B cell (primary cell): Measurements from ENCODE around the gene TBC1D1. TPM values are rescaled to one million over a fixed set of nuclear protein-coding genes. Genes with fewer than 3 reads are reported as not detected.

Source experiments
- ATAC-seq: fragments of 200-7000 bp; cut with Tn5 transposase; one replicate; pipeline ENCODE4 v1.10.0; 2021; ENCODE audit warnings: low read depth, mild to moderate bottlenecking, moderate number of reproducible peaks, moderate library complexity
- CTCF ChIA-PET: fragments of 350-600 bp; sonication (Branson Sonifier 250); formaldehyde crosslinking; loops from one replicate; lab custom pipeline; 2021; ENCODE audit warnings: antibody characterized with exemption, inconsistent platforms; lab: Charles Lee
- POLR2A ChIA-PET: fragments of 350-600 bp; sonication (Branson Sonifier 250); formaldehyde crosslinking; loops from one replicate; lab custom pipeline; 2021; ENCODE audit warnings: antibody characterized with exemption; lab: Charles Lee
- DNase-seq: peaks from one replicate; pipeline ENCODE4 v3.0.0; 2013
- H2AFZ ChIP-seq: 2 replicates; pipeline ENCODE4 v1.6.1; 2012; ENCODE audit warnings: mild to moderate bottlenecking, low read depth, low read length; ENCODE audit not compliant: insufficient read depth, poor library complexity, severe bottlenecking
- H3K27ac ChIP-seq, 2 donors: 1 replicate in 1 of 2; 2 replicates in 1 of 2; pipeline ENCODE4 v1.5.1; 2012 to 2013; ENCODE audit warnings: low read length in 2 of 2, mild to moderate bottlenecking in 2 of 2, moderate library complexity in 1 of 2
- H3K27me3 ChIP-seq, 4 experiments: fragments of 200-600 bp in 1 of 4; sonication (generic) in 1 of 4; replicated peaks in 1 of 4; 1 replicate in 2 of 4; 2 replicates in 2 of 4; pipeline versions ENCODE4 v1.6.1 to v1.7.0; 2013 to 2016; ENCODE audit warnings: low read length in 3 of 4, mild to moderate bottlenecking in 2 of 4, mixed read lengths in 1 of 4, moderate library complexity in 1 of 4; ENCODE audit not compliant: insufficient read depth in 4 of 4, control insufficient read depth in 3 of 4; ENCODE audit errors: control extremely low read depth in 1 of 4
- H3K36me3 ChIP-seq, 2 experiments: replicated peaks in 1 of 2; 1 replicate in 1 of 2; 2 replicates in 1 of 2; pipeline versions ENCODE4 v1.6.1 to v1.7.1; 2013; ENCODE audit warnings: low read length in 1 of 2; ENCODE audit not compliant: insufficient read depth in 2 of 2, control insufficient read depth in 1 of 2; ENCODE audit errors: control extremely low read depth in 1 of 2, extremely low read depth in 1 of 2
- H3K4me1 ChIP-seq, 2 donors: fragments of 200-600 bp in 1 of 2; sonication (generic) in 1 of 2; 1 replicate in 1 of 2; 2 replicates in 1 of 2; pipeline versions ENCODE4 v1.5.1 to v1.6.1; 2013 to 2017; ENCODE audit warnings: low read length in 2 of 2; ENCODE audit not compliant: control insufficient read depth in 2 of 2, insufficient read depth in 2 of 2
- H3K4me2 ChIP-seq: replicated peaks from 2 replicates; pipeline ENCODE3; 2012; ENCODE audit warnings: mild to moderate bottlenecking, low read depth, low read length; ENCODE audit not compliant: poor library complexity, severe bottlenecking
- H3K4me3 ChIP-seq, 5 experiments: fragments of 200-600 bp in 1 of 5; sonication (generic) in 1 of 5; 1 replicate in 3 of 5; 2 replicates in 2 of 5; pipeline versions ENCODE4 v1.5.1 to v1.7.0; 2011 to 2016; ENCODE audit warnings: low read length in 4 of 5, mild to moderate bottlenecking in 4 of 5, low read depth in 2 of 5, control low read depth in 1 of 5, moderate library complexity in 1 of 5; ENCODE audit not compliant: insufficient read depth in 1 of 5; ENCODE audit errors: control extremely low read depth in 1 of 5, extremely low read depth in 1 of 5
- H3K79me2 ChIP-seq: fragments of 200-600 bp; sonication (generic); one replicate; pipeline ENCODE4 v1.6.0; 2016; ENCODE audit warnings: low read length; ENCODE audit not compliant: control insufficient read depth, insufficient read depth
- H3K9ac ChIP-seq: fragments of 200-600 bp; sonication (generic); 2 replicates; pipeline ENCODE4 v1.6.1; 2017; ENCODE audit warnings: mild to moderate bottlenecking, low read length, moderate library complexity
- H3K9me3 ChIP-seq, 3 donors: one replicate each; pipeline versions ENCODE4 v1.6.1 to v1.7.1; 2013; ENCODE audit warnings: low read length in 2 of 3; ENCODE audit not compliant: control insufficient read depth in 2 of 3, insufficient read depth in 1 of 3; ENCODE audit errors: control extremely low read depth in 1 of 3
- H4K20me1 ChIP-seq: 2 replicates; pipeline ENCODE4 v1.6.0; 2012; ENCODE audit warnings: mild to moderate bottlenecking, low read length; ENCODE audit not compliant: insufficient read depth, control insufficient read depth, poor library complexity, severe bottlenecking
- H3K27ac Mint-ChIP-seq: one replicate; pipeline ENCODE4 v1.8.0; 2021; ENCODE audit warnings: mixed read lengths
- H3K27me3 Mint-ChIP-seq: one replicate; pipeline ENCODE4 v1.8.0; 2021; ENCODE audit warnings: mixed read lengths
- H3K4me1 Mint-ChIP-seq: one replicate; pipeline ENCODE4 v1.8.0; 2021; ENCODE audit warnings: mixed read lengths
- H3K4me3 Mint-ChIP-seq: one replicate; pipeline ENCODE4 v1.8.0; 2021; ENCODE audit warnings: mixed read lengths
- H3K9me3 Mint-ChIP-seq: one replicate; pipeline ENCODE4 v1.8.0; 2022; ENCODE audit warnings: mixed read lengths; ENCODE audit not compliant: insufficient read depth
- EZH2 ChIP-seq: IDR thresholded peaks from 2 replicates; pipeline ENCODE4 v1.6.1; 2012; ENCODE audit warnings: borderline replicate concordance, low read depth, mild to moderate bottlenecking, moderate library complexity, low read length; ENCODE audit not compliant: insufficient read depth, poor library complexity, severe bottlenecking
- WGBS: methylation state at CpG from one replicate; pipeline ENCODE4 v1.1.5; 2013; ENCODE audit warnings: missing lambda C conversion rate; ENCODE audit not compliant: insufficient coverage; 5-methylcytosine and 5-hydroxymethylcytosine counted together
- intact Hi-C: fragments of 100-400 bp; cut with micrococcal nuclease; formaldehyde crosslinking; loops from one replicate; pipeline ENCODE4 v1.10.0; 2022
- polyA plus RNA-seq: library from polyadenylated mRNA; depleted of rRNA; stranded (reverse); fragments of >200 nt; gene quantifications from 2 replicates; pipeline ENCODE4 v1.2.3, GENCODE V29; 2012
- total RNA-seq, 2 donors: library from RNA; stranded (reverse); fragments of 120-200 nt in 1 of 2; gene quantifications; 1 replicate in 1 of 2; 2 replicates in 1 of 2; pipeline versions ENCODE4 v1.2.3 to v1.2.4, GENCODE V29; 2013 to 2022
- TF ChIP-seq, protein P1 (sequence below): fragments of 200-600 bp; IDR thresholded peaks from one replicate; pipeline ENCODE4 v1.8.0; 2022; ENCODE audit warnings: antibody characterized with exemption, mild to moderate bottlenecking

Gene TBC1D1
- total and polyA plus RNA-seq, 2 donors (not counting 1 experiment from before 2014, with no cell fraction given), result 88.2 to 98.7 TPM

DNA sequence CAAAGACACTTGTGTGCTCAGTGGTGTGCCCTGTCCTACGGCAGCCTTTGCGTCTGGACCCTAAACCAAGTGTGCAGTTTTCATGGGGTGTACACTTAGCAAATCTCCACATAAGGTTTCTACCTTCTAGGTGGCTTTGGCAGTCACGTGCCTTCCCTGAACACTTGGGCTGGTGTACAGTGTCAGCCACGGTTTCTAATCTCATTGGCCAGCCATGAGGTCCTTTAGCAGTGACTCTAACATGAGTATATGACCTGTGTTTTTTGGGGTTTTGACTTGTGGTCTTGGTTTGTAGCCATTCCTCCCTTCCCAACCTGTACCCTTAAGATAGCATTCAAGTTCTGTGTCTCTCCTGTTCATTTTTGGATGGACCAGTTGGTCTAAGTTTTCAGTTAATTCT is 145.7 kb downstream of the TBC1D1 start:
- ChIA-PET CTCF (interaction anchor here (0.6 to 11.3 kb wide), 11 partner anchors 9 to 438 kb away, joined by 3 to 253 read pairs (median 6); partner anchors contain the start of gene TBC1D1), POLR2A (interaction anchor here (0.6 kb wide), 1 partner anchor 1621 kb away, joined by 5 read pairs; no protein-coding TSS in a partner anchor)
- H3K4me3 Mint-ChIP-seq, result no peak overlapping the region
- Histone ChIP-seq H3K4me2 (no peak overlapping the region), H3K4me1 (no peaks in the 10 kb centered on the region), H3K36me3 (peaks cover 4 to 58% of the 10 kb centered on the region in 2 experiments), H3K9ac (no peak overlapping the region), H2AFZ (no peak overlapping the region), H3K27ac (no peak overlapping the region), H3K9me3 (no peaks in the 10 kb centered on the region), H4K20me1 (no peaks in the 10 kb centered on the region), H3K27me3 (no peaks in the 10 kb centered on the region), H3K4me3 (no peak overlapping the region), H3K79me2 (peaks cover 15% of the 10 kb centered on the region)
- no peaks in the 10 kb centered on the region for H3K4me1 Mint-ChIP-seq
- TF ChIP-seq EZH2, result no peak
- TF ChIP-seq, protein P1, sequence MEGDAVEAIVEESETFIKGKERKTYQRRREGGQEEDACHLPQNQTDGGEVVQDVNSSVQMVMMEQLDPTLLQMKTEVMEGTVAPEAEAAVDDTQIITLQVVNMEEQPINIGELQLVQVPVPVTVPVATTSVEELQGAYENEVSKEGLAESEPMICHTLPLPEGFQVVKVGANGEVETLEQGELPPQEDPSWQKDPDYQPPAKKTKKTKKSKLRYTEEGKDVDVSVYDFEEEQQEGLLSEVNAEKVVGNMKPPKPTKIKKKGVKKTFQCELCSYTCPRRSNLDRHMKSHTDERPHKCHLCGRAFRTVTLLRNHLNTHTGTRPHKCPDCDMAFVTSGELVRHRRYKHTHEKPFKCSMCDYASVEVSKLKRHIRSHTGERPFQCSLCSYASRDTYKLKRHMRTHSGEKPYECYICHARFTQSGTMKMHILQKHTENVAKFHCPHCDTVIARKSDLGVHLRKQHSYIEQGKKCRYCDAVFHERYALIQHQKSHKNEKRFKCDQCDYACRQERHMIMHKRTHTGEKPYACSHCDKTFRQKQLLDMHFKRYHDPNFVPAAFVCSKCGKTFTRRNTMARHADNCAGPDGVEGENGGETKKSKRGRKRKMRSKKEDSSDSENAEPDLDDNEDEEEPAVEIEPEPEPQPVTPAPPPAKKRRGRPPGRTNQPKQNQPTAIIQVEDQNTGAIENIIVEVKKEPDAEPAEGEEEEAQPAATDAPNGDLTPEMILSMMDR, result no peak
- no peaks in the 10 kb centered on the region for H3K27me3 Mint-ChIP-seq
- WGBS, result 94% methylated on average over 2 of the region's 4 CpGs
- intact Hi-C loops, result loop anchor here (5.0 kb wide), 1 partner anchor 144 kb away; the partner anchor contains the start of gene TBC1D1
- H3K9me3 Mint-ChIP-seq, result no peaks in the 10 kb centered on the region
- DNase-seq (no peak), ATAC-seq (no peak)
- H3K27ac Mint-ChIP-seq, result no peak overlapping the region

DNA sequence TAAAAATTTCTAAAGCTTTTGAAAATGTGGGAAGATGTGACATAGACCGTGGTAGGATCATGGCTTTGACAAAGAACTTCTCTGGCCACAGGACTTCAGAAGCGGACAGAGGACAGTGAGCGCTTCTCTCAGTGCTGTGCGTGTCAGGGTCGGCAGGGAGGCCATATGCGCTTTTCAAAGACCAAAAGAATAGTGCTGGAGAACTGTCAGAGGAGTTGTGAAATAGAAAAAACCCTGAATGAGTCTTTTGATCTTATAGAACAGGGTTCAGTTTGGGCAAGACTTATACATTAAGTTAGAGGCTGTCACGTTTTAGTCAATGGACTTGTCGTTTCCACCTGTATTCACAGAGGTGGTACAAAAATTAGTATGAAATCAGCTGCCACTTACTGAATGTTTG is 146.7 kb downstream of the TBC1D1 start:
- Histone ChIP-seq H3K36me3 (peaks cover 4 to 56% of the 10 kb centered on the region in 2 experiments), H3K4me1 (no peaks in the 10 kb centered on the region), H2AFZ (no peak overlapping the region), H3K4me2 (no peak overlapping the region), H3K9me3 (no peaks in the 10 kb centered on the region), H4K20me1 (no peaks in the 10 kb centered on the region), H3K4me3 (no peak overlapping the region), H3K9ac (no peak overlapping the region), H3K79me2 (peaks cover 16% of the 10 kb centered on the region), H3K27ac (no peak overlapping the region), H3K27me3 (no peaks in the 10 kb centered on the region)
- Mint-ChIP-seq H3K27ac (no peak overlapping the region), H3K27me3 (no peaks in the 10 kb centered on the region), H3K4me3 (no peak overlapping the region), H3K4me1 (no peaks in the 10 kb centered on the region), H3K9me3 (no peaks in the 10 kb centered on the region)
- DNase-seq, result no peak
- ChIA-PET CTCF (interaction anchor here (2.7 to 11.3 kb wide), 2 partner anchors 11 to 233 kb away, joined by 11 to 253 read pairs; no protein-coding TSS in a partner anchor), POLR2A (no interaction called here)
- ATAC-seq, result no peak
- intact Hi-C loops, result loop anchor here (5.0 kb wide), 1 partner anchor 145 kb away; the partner anchor contains the start of gene TBC1D1
- TF ChIP-seq, protein P1, result no peak
- no peak for TF ChIP-seq EZH2
- 98% methylated on average over 6 of the region's 8 CpGs for WGBS
